ENCODE measurements around the gene ARHGAP22. TPM values are rescaled to one million over a fixed set of nuclear protein-coding genes. Genes with fewer than 3 reads are reported as not detected.

The ARHGAP22 gene
- total RNA-seq, 1 experiment from 2014 or later = 1.8 TPM

DNA sequence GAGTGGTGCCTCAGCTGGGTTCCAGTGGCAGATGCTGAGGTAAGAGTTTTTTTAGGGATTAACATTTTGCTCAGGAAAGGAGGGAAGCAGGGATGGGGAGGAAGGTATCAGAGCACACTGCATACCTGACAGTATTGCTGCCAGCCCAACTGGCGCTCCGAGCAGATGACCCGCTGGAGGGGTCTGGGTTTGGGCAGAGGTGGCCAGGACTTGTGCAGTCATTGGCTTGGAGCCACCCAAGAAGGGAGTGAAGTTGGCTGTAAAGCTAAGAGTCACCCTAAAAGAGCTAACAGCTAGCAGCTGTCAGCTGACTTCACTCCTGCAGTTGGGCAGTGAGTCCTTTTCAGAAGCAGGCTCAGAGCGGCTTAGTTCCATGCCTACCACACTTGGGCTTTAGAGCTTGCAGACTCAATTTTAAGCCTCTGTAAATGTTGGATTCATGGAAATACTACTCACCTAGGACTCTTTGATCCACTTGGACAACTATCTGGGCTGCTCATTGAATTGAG is 5.8 kb upstream of the ARHGAP22 start:
- no peaks in the 10 kb centered on the region for H3K9me3 ChIP-seq (ENCODE audit: control insufficient read depth, insufficient read depth, low read depth, low read length)
- CTCF ChIA-PET = no interaction called here
- DNase-seq (ENCODE audit: low read depth, low spot score) = no peak
- POLR2A ChIA-PET = interaction anchor here (0.6 kb wide), 1 partner anchor 45 kb away, joined by 3 read pairs; no protein-coding TSS in a partner anchor
- no peaks in the 10 kb centered on the region; the same call in 1 of the 2 replicates for H3K27me3 ChIP-seq (ENCODE audit: control insufficient read depth, insufficient read depth, low read length)
- TF ChIP-seq POLR2AphosphoS5 (IDR thresholded peaks at IDR 0.05; ENCODE audit: low read depth, low read length) = no peak
- TF ChIP-seq, protein P1, sequence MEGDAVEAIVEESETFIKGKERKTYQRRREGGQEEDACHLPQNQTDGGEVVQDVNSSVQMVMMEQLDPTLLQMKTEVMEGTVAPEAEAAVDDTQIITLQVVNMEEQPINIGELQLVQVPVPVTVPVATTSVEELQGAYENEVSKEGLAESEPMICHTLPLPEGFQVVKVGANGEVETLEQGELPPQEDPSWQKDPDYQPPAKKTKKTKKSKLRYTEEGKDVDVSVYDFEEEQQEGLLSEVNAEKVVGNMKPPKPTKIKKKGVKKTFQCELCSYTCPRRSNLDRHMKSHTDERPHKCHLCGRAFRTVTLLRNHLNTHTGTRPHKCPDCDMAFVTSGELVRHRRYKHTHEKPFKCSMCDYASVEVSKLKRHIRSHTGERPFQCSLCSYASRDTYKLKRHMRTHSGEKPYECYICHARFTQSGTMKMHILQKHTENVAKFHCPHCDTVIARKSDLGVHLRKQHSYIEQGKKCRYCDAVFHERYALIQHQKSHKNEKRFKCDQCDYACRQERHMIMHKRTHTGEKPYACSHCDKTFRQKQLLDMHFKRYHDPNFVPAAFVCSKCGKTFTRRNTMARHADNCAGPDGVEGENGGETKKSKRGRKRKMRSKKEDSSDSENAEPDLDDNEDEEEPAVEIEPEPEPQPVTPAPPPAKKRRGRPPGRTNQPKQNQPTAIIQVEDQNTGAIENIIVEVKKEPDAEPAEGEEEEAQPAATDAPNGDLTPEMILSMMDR (IDR thresholded peaks at IDR 0.05) = no peak
- no peak for TF ChIP-seq SIN3A (IDR thresholded peaks at IDR 0.05; ENCODE audit: borderline replicate concordance, insufficient read depth, low read depth, low read length)
- TF ChIP-seq, protein P2, sequence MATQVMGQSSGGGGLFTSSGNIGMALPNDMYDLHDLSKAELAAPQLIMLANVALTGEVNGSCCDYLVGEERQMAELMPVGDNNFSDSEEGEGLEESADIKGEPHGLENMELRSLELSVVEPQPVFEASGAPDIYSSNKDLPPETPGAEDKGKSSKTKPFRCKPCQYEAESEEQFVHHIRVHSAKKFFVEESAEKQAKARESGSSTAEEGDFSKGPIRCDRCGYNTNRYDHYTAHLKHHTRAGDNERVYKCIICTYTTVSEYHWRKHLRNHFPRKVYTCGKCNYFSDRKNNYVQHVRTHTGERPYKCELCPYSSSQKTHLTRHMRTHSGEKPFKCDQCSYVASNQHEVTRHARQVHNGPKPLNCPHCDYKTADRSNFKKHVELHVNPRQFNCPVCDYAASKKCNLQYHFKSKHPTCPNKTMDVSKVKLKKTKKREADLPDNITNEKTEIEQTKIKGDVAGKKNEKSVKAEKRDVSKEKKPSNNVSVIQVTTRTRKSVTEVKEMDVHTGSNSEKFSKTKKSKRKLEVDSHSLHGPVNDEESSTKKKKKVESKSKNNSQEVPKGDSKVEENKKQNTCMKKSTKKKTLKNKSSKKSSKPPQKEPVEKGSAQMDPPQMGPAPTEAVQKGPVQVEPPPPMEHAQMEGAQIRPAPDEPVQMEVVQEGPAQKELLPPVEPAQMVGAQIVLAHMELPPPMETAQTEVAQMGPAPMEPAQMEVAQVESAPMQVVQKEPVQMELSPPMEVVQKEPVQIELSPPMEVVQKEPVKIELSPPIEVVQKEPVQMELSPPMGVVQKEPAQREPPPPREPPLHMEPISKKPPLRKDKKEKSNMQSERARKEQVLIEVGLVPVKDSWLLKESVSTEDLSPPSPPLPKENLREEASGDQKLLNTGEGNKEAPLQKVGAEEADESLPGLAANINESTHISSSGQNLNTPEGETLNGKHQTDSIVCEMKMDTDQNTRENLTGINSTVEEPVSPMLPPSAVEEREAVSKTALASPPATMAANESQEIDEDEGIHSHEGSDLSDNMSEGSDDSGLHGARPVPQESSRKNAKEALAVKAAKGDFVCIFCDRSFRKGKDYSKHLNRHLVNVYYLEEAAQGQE (IDR thresholded peaks at IDR 0.05; ENCODE audit: insufficient read depth in 1 of 2, low read depth in 2 of 2, low read length in 1 of 2) = no peak
- TF ChIP-seq TCF7L2 (IDR thresholded peaks at IDR 0.05; ENCODE audit: low read depth, low read length) = no peak
- no TSS peak for BruUV-seq (replicated peaks)
- H3K36me3 ChIP-seq (ENCODE audit: control insufficient read depth, insufficient read depth, low read length) = no peaks in the 10 kb centered on the region
- H3K4me3 ChIP-seq (ENCODE audit: low read depth in 2 of 2, low read length in 2 of 2) = no peak overlapping the region
- no peak overlapping the region for H3K27ac ChIP-seq (ENCODE audit: low read length)
- intact Hi-C loops (cut with micrococcal nuclease; ENCODE audit: unreplicated experiment) (no loop called here), in situ Hi-C loops (cut with HindIII; ENCODE audit: low pct_unique_long_range_greater_than_20kb, low sequenced_read_pairs) (no loop called here)
- ATAC-seq = no peak
- H3K4me1 ChIP-seq (ENCODE audit: control insufficient read depth, insufficient read depth, low read length) = no peaks in the 10 kb centered on the region

DNA sequence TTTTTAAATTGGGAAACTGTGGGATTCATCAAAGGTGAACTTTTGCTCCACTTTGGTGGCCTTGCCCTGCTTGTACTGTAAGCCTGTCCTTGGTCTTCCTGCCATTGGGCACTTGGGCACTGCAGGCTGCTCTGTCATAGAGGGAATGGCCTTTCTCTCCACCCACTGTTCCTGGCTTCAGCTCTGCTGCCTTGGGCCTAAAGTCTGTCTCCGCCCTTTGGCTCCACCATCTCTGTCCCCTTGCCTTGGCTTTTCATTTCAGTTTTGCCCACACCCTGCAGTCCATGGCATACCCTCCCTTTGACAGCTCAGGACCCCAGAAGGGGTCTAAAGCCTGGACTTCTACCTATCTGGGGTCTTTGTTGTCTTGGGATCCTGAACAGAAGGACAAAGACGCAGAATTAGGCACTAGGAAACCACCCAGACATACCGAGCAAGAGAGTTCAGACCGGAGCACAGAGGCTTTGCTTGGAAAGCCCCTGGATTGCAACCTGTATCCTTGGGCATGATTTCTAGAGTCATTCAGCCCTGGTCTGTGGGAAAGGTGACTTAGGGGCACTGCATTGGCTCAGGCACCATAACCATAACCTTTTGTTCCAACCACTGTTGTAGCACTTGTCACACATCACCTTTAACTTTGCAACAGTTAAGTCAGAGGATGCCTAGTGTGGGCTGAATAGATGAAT is 5.2 kb upstream of the ARHGAP22 start:
- no peaks in the 10 kb centered on the region for H3K36me3 ChIP-seq (ENCODE audit: control insufficient read depth, insufficient read depth, low read length)
- no peaks in the 10 kb centered on the region for H3K4me1 ChIP-seq (ENCODE audit: control insufficient read depth, insufficient read depth, low read length)
- ChIA-PET POLR2A (no interaction called here), CTCF (no interaction called here)
- H3K27me3 ChIP-seq (ENCODE audit: control insufficient read depth, insufficient read depth, low read length) = peaks cover 2% of the 10 kb centered on the region
- no peaks in the 10 kb centered on the region for H3K9me3 ChIP-seq (ENCODE audit: control insufficient read depth, insufficient read depth, low read depth, low read length)
- ATAC-seq = no peak
- no peak for DNase-seq (ENCODE audit: low read depth, low spot score)
- TF ChIP-seq TCF7L2 (IDR thresholded peaks at IDR 0.05; ENCODE audit: low read depth, low read length) = no peak
- TF ChIP-seq, protein P2 (IDR thresholded peaks at IDR 0.05; ENCODE audit: insufficient read depth in 1 of 2, low read depth in 2 of 2, low read length in 1 of 2) = no peak
- TF ChIP-seq SIN3A (IDR thresholded peaks at IDR 0.05; ENCODE audit: borderline replicate concordance, insufficient read depth, low read depth, low read length) = no peak
- TF ChIP-seq POLR2AphosphoS5 (IDR thresholded peaks at IDR 0.05; ENCODE audit: low read depth, low read length) = no peak
- TF ChIP-seq, protein P1 (IDR thresholded peaks at IDR 0.05) = no peak
- BruUV-seq (replicated peaks) = no TSS peak
- H3K27ac ChIP-seq (ENCODE audit: low read length) = no peak overlapping the region
- H3K4me3 ChIP-seq (ENCODE audit: low read depth in 2 of 2, low read length in 2 of 2) = no peak overlapping the region
- intact Hi-C loops (cut with micrococcal nuclease; ENCODE audit: unreplicated experiment) = no loop called here
- in situ Hi-C loops (cut with HindIII; ENCODE audit: low pct_unique_long_range_greater_than_20kb, low sequenced_read_pairs) = no loop called here
